Activated B cell treated with CpG ODN at 0.5 μM for 24 hours (primary cell): ENCODE results near the gene SYCP2L. TPM values are rescaled to one million over a fixed set of nuclear protein-coding genes. Genes with fewer than 3 reads are reported as not detected.
"Not testable (repeated sequence)": the region's sequence is repeated elsewhere in the genome, so short reads cannot be mapped to it uniquely, and the experiment has no call there.

ENCODE experiments used
- ATAC-seq: fragments of 200-7000 bp; cut with Tn5 transposase; one replicate; pipeline ENCODE4 v1.10.0; 2021; ENCODE audit warnings: low read depth, mild to moderate bottlenecking, moderate library complexity
- CTCF ChIA-PET: fragments of 350-600 bp; sonication (Branson Sonifier 250); formaldehyde crosslinking; loops from one replicate; lab custom pipeline; 2021; ENCODE audit warnings: antibody characterized with exemption; lab: Charles Lee
- POLR2A ChIA-PET: fragments of 350-600 bp; sonication (Branson Sonifier 250); formaldehyde crosslinking; loops from one replicate; lab custom pipeline; 2021; ENCODE audit warnings: antibody characterized with exemption; lab: Charles Lee
- DNase-seq: peaks from one replicate; pipeline ENCODE4 v3.0.0; 2022
- H3K27ac Mint-ChIP-seq: one replicate; pipeline ENCODE4 v1.8.0; 2020; ENCODE audit warnings: mixed read lengths
- H3K27me3 Mint-ChIP-seq: one replicate; pipeline ENCODE4 v1.8.0; 2021; ENCODE audit warnings: mixed read lengths
- H3K36me3 Mint-ChIP-seq: one replicate; pipeline ENCODE4 v1.8.0; 2021; ENCODE audit warnings: low read depth, mixed read lengths
- H3K4me1 Mint-ChIP-seq: one replicate; pipeline ENCODE4 v1.8.0; 2021; ENCODE audit warnings: mixed read lengths
- H3K4me3 Mint-ChIP-seq: one replicate; pipeline ENCODE4 v1.8.0; 2020; ENCODE audit warnings: mild to moderate bottlenecking, mixed read lengths
- H3K9me3 Mint-ChIP-seq: one replicate; pipeline ENCODE4 v1.8.0; 2020; ENCODE audit warnings: mixed read lengths
- CTCF ChIP-seq: fragments of 200-600 bp; IDR thresholded peaks from one replicate; pipeline ENCODE4 v1.8.0; 2022; ENCODE audit warnings: antibody characterized with exemption, mild to moderate bottlenecking
- intact Hi-C: fragments of 100-400 bp; cut with micrococcal nuclease; formaldehyde crosslinking; loops from one replicate; pipeline ENCODE4 v1.15.1; 2024
- total RNA-seq: library from RNA; stranded (reverse); gene quantifications from 2 replicates; pipeline ENCODE4 v1.2.3, GENCODE V29; 2022

The SYCP2L gene
- total RNA-seq, 1 donor from 2014 or later, result 0.13 TPM

- CTCF ChIA-PET, result no interaction called here
- no peaks in the 10 kb centered on the region for H3K9me3 Mint-ChIP-seq
- no peak for TF ChIP-seq CTCF
These were observed 113.1 kb downstream of the SYCP2L start for GRCh38 chr6:10999994-11000393.

GRCh38 chr6:11002176-11002575, 115.3 kb downstream of the SYCP2L start:
- H3K4me3 Mint-ChIP-seq, result no peak overlapping the region
- no peaks in the 10 kb centered on the region for H3K9me3 Mint-ChIP-seq
- ChIA-PET POLR2A (no interaction called here), CTCF (no interaction called here)
- no peak for TF ChIP-seq CTCF
- no peaks in the 10 kb centered on the region for H3K4me1 Mint-ChIP-seq
- H3K36me3 Mint-ChIP-seq, result no peaks in the 10 kb centered on the region
- H3K27me3 Mint-ChIP-seq, result peaks cover 11% of the 10 kb centered on the region
- intact Hi-C loops, result no loop called here
- H3K27ac Mint-ChIP-seq, result no peak overlapping the region
- ATAC-seq, result no peak
- no peak for DNase-seq

More at GRCh38 chr6:10999994-11000393, 113.1 kb downstream of the SYCP2L start:
- H3K27me3 Mint-ChIP-seq, result peaks cover 11% of the 10 kb centered on the region
- no peak for DNase-seq
- no peak overlapping the region for H3K27ac Mint-ChIP-seq
- no peaks in the 10 kb centered on the region for H3K4me1 Mint-ChIP-seq
- no peaks in the 10 kb centered on the region for H3K36me3 Mint-ChIP-seq
- intact Hi-C loops, result no loop called here
- no peak for ATAC-seq
- POLR2A ChIA-PET, result no interaction called here
- H3K4me3 Mint-ChIP-seq, result no peak overlapping the region

GRCh38 chr6:11003297-11003696, 116.4 kb downstream of the SYCP2L start:
- H3K4me3 Mint-ChIP-seq, CTCF ChIA-PET, H3K36me3 Mint-ChIP-seq, H3K4me1 Mint-ChIP-seq, H3K27ac Mint-ChIP-seq, DNase-seq, ATAC-seq, POLR2A ChIA-PET, H3K9me3 Mint-ChIP-seq, intact Hi-C loops: not testable (repeated sequence)
- H3K27me3 Mint-ChIP-seq, result peaks cover 15% of the 10 kb centered on the region

GRCh38 chr6:11006061-11006460, 119.2 kb downstream of the SYCP2L start:
- H3K27me3 Mint-ChIP-seq, result peaks cover 16% of the 10 kb centered on the region
- no peaks in the 10 kb centered on the region for H3K9me3 Mint-ChIP-seq
- ChIA-PET CTCF (no interaction called here), POLR2A (no interaction called here)
- no peak overlapping the region for H3K27ac Mint-ChIP-seq
- ATAC-seq (no peak), DNase-seq (no peak)
- no peak overlapping the region for H3K4me3 Mint-ChIP-seq
- H3K4me1 Mint-ChIP-seq, result no peaks in the 10 kb centered on the region
- intact Hi-C loops, result no loop called here
- no peaks in the 10 kb centered on the region for H3K36me3 Mint-ChIP-seq
- no peak for TF ChIP-seq CTCF

GRCh38 chr6:11007715-11008608, 121.1 kb downstream of the SYCP2L start:
- Mint-ChIP-seq H3K27ac (no peak overlapping the region), H3K9me3 (no peaks in the 10 kb centered on the region), H3K27me3 (peaks cover 16% of the 10 kb centered on the region), H3K4me3 (no peak overlapping the region), H3K36me3 (no peaks in the 10 kb centered on the region), H3K4me1 (no peaks in the 10 kb centered on the region)
- intact Hi-C loops, result no loop called here
- no peak for ATAC-seq
- no peak for DNase-seq
- POLR2A ChIA-PET, result interaction anchor here (0.7 kb wide), 1 partner anchor 60 kb away, joined by 3 read pairs; no protein-coding TSS in a partner anchor
- CTCF ChIA-PET, result no interaction called here
- no peak for TF ChIP-seq CTCF
